HG03066 (cell line): ENCODE measurements around the gene SLC7A11.
A peak's percentile ranks its signal among the peaks of the same experiment; 100 is the strongest.

Source experiments
- ATAC-seq: cut with Tn5 transposase; IDR thresholded peaks from one replicate; pipeline ENCODE4 v1.9.1; 2021; ENCODE audit warnings: low read depth; ENCODE audit not compliant: unreplicated experiment

Gene SLC7A11

DNA sequence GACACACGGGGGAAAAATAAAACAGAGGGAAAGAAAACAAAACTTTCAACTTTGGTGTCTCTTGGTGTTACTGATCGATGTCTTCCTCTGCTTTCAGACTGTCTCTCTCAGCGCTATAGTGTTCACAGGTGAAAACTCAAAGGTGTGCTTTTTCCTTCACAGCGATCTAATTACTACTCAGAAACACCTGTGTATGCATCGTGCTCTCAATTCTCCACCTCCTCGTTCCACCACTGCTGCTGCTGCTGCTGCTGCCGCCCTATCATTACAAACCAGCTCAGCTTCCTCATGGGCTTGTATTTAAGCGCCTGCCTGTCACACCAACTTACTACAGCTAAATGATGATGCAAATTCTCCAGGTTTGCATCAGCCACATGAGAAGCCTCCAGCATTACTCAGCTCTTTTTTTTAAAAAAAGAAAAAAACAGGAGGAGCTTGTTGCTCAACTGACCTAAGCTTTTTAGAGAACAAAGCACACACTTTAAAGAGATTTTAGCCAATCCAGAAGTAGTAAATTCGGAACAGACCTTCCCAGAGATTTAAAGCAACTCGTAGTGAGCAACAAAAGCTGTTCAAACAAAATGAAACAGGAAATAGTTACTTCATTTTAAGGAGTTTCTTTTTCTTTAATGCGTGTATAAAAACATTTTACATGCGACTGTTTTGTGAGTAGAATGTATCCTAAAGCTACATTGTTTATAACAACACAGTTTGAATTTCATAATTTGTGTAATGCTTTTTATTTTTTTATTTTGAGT, at the start of gene SLC7A11:
Gene SLC7A11 (minus strand): TSS at position 274 of the 758 bp plus-strand sequence. CDS start 280 bp downstream, outside the sequence.
- ATAC-seq = peak; percentile 98

GRCh38 chr4:138291431-138291830, 49.3 kb upstream of the SLC7A11 start:
- no peak for ATAC-seq

DNA sequence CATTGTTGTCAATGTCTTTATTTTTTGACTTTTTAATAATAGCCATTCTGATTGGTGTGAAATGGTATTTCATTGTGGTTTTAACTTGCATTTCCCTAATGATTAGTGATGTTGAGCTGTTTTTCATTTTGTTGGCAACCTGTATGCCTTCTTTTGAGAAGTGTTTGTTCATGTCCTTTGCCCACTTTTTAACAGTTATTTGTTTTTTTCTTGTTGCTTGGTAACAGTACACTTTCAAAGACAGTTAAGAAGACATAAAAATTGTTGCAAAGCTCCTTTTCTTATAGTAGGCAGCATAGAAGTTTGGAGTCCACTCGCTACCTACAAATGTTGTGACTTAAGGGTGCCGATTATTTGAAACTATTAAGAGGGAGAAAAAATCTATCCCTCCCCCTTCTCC, 48.7 kb upstream of the SLC7A11 start:
- no peak for ATAC-seq

- no peak for ATAC-seq
These were observed 37.1 kb upstream of the SLC7A11 start for GRCh38 chr4:138279286-138279685.

GRCh38 chr4:138277133-138277532, 35.0 kb upstream of the SLC7A11 start:
- ATAC-seq = no peak

DNA sequence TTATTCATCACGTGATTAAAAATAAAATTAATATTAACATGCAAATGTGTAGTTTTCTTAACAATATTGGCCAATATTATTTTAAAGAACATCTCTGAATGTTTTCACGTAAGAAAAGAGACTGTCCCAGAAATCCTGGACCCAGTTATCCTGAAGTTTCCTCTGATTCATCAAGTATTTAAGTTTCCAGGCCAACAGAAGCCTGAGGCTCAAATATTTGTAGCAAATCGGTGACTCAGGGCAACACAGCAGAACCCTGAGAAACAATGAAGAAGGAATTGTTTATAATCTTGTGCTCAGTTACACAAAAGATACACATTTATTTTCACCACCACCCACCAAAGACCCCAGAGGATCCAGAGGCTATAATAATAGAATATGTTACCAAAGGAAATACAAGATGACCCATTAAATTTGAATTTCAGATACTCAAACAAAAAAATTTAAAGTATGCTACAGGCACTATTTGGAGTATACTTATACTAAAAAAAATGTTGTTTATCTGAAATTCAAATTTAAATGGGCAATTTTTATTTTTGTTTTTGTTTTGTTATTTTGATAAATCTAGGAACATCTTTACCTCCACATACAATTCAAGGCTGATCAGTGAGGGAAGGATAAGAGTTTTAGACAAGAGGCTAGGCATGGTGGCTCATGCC, 33.9 kb upstream of the SLC7A11 start:
- no peak for ATAC-seq

DNA sequence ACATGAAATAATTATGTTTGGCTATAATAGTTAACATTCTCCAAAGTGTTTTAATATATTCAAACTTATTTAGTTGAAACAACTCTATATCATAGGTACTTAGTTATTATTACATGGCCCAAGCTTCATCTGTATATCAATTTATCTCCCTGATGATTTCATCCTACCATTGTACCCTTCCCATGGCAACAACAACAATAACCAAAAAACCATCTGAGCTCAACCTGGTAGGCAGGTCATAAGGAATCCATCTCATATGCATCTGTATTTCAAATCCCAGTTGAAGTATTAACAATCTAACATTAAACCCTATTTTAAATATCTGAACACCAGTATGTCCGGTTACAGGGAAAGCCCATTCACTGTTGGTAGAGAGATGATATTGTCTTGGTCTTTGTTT, 33.1 kb upstream of the SLC7A11 start:
- ATAC-seq = no peak

GRCh38 chr4:138269175-138269574, 27.0 kb upstream of the SLC7A11 start:
- ATAC-seq = no peak

- ATAC-seq = no peak
These were observed 25.7 kb upstream of the SLC7A11 start for GRCh38 chr4:138267835-138268234.

DNA sequence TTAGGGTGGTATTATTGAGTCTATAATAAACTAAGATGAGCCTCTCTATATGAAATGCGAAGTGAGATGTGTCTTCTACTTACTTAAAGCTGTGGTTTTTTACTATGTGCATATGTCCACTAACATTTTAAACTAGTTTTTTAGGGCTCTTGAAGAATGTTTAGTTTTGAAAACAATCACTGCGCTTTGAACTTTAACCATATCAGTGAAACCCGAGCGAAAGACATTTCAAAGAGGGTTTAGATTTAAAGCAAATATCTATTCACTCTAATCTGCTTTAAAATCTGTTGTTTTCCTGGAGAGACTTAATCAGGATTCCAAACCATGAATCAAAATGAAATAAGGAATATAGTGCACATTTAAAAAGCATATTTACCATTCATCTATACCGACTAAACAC, 24.8 kb upstream of the SLC7A11 start:
- no peak for ATAC-seq

DNA sequence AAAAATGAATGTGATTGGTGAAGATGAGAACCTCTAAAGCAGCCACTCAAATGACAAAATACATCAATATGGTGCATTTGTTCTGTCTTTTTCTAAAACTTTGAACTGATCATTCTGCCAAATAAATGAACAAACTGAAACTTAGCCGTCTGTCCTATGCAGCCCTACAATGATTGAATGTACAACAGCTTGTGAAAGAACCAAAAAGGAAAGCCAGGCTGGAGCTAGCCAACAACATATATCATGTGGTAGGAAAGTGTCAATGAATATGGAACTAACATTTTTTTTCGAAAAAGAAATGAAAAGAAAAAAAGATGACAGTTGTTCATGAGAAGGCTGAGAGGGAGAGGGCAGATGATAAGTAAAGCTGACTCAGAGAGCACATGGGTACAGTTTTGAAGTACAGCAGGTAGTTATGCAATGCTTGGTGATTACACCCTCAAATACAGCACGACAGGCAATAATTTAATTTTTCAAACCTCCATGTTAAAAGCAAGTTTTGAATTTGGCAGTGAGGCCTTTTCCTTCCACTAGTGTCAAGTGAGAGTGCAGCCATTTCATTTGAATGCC, 21.2 kb upstream of the SLC7A11 start:
- no peak for ATAC-seq

DNA sequence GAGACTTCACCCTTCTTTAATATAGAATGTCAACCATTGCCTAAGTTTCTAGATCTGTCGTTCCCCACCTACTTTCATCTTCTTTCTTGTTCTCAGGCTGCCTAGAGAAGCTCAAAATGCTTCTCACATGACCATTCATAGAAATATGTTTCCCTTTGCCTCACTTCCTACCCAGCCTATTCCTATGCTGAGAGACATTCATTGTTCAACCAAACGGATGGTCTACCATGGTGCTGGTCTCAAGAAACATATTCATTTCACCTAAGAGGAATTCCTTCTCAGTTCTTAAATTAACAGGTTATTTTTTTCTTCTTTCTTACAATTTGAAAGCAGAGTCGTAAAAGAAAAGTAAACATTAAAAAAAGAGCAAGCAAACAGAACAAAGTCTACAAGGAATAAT, 20.3 kb upstream of the SLC7A11 start:
- ATAC-seq = no peak

DNA sequence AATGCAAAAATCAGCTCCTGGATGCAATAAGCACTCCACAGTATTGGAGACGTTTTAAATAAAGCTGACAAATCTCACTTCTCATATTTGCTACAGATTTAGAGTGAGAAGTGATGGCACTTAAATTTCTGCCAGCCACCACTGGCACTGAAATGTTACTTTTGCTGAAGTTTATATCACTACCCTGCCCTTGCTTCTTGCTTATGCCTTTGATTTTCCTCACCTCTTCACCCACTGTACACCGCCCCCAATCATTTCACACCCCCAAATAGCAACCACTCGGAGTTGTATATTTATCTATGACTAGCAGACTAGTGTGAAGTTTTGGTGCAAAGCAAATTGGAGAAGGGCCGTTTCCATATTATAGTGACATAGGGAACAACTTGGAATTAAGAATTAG, 19.9 kb upstream of the SLC7A11 start:
- ATAC-seq = no peak

- ATAC-seq = no peak
These were observed 17.7 kb upstream of the SLC7A11 start for GRCh38 chr4:138259824-138260223.

DNA sequence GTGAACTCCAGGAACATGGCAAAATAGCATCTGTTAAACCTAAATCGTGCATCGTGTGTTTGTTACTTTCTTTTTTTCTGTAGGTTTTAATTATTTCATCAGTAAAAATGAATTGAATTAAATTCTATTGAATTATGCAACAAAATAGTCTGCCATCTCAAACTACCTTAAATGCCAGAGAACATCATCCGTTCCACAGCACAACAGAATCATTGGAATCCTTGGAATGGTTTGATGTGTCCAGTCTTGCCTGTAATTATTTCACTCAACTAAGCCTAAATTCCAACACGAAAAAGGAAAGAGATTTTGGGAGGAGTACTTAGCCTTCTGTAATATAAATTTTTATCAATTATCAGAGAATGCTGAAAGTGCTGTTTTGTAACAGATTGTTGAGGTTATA, 17.1 kb upstream of the SLC7A11 start:
- ATAC-seq = no peak

DNA sequence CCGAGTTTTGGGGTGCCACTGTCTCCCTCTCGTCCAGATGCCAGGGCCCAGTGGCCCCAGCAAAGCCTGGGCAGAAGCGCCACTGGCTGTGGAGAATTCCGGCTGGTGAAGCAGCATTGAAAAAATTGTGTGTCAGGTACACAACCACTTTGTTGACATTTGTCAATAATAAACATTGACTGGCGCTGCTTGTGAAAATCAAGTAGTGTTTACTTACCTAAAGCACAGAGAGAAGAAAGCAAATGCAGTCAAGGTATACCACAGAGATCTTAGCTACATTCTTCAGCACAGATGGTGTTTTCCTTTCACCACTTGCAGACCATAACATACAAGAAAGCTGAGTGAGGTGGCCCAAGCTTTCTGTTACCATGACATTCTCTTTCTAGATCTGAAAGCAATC, 14.5 kb upstream of the SLC7A11 start:
- no peak for ATAC-seq

DNA sequence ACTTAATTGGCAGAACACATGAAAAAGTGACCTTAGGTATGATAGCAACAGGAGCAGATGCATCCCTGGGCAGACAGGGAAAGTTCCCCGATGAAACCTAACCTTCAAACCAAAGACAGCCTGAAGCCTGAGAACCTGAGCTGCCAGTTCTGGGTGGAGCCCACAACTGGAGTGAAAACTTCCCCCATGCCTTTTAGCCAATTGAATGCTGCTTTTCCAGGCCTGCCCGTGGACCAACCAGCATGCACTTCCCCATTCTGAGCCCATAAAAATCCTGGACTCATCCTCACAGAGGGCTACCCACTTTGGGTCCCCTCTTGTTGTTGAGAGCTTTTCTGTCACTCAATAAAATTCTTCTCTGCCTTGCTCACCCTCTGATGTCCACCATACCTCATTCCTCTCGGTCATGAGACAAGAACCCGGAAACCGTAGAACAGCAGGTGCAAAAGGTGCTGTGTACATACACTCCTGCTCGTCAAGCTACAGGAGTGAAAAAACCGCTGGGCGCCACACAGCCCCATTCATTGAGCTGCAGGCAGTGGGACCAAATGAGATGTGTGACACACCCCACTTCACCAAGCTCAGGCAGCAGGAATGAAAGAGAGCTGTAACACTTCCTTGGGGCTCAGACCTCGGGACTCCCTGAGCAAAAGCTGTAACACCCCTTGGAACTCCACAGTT, 13.9 kb upstream of the SLC7A11 start:
- ATAC-seq = no peak

DNA sequence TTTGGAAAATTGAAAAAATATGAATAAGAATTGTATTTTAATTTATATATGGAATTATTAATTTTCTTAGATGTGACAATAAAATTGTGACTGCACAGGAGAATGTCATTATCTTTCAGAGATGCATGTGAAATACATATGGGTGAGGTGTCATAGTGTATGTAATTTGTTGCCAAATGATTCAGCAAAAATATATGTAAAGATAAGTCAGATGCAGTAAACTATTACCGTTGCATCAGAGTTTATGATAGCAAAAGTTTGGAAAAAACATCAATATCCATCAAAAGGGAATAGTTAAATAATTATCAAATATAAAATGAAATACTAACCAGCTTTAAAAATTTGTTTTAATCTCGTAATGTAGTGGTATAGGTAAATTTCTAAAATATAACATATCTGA, 10.4 kb upstream of the SLC7A11 start:
- ATAC-seq = no peak

- no peak for ATAC-seq
These were observed 9.8 kb upstream of the SLC7A11 start for GRCh38 chr4:138251938-138252337.

- no peak for ATAC-seq
These were observed 7.0 kb upstream of the SLC7A11 start for GRCh38 chr4:138249132-138249531.

DNA sequence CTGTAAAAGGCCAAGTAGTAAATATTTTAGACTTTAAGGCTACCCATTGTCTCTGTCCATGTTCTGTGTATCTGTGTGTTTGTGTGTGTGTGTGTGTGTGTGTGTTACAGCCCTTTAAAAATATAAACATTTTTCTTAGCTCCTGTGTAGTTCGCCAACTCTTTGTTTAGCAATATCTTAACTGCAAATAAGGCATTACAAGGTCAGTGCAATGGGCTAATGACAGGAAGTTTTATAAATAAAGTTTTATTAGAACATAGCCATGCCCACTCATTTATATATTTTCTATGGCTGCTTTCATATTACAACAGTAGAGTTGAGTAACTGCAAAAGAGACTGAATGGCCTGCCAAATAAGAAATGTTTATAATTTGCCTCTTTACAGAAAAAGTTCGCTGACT, 5.9 kb upstream of the SLC7A11 start:
- ATAC-seq = no peak
